ENCODE measurements around the gene PLCH2.

PLCH2 gene

GRCh38 chr1:2463396-2463795, 12.7 kb upstream of the PLCH2 start:
- peak; percentile 87 for DNase-seq

- peak; percentile 19 for DNase-seq
Observed at GRCh38 chr1:2465371-2466269, 10.5 kb upstream of the PLCH2 start.

GRCh38 chr1:2466270-2466665, 9.8 kb upstream of the PLCH2 start:
- no peak for DNase-seq

- peak; percentile 84 for DNase-seq
Observed at GRCh38 chr1:2466958-2467554, 9.0 kb upstream of the PLCH2 start.

DNA sequence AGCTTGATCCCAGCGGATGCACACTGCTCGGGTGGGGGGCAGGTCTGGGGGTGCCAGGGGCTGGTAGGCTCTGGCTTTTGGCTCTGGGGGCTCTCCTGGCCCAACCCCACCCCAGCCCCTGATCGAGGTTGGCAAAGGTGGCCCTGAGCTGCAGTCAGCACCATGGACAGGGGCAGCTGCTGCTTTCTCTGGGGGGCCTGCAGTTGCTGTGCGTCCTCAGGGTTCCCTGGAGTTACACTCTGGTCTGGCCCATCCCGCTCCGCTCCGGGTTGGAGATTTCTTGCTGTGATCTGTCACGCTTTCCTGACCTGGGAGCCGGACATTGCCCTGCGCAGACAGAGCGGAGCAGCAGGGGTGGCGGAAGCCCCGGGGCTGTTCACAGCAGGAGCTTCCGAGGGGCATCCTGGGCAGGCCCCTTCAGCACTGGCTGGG, 8.0 kb upstream of the PLCH2 start:
- DNase-seq: peak; percentile 87

- peak; percentile 8 for DNase-seq
Observed at GRCh38 chr1:2468540-2468939, 7.5 kb upstream of the PLCH2 start.

DNA sequence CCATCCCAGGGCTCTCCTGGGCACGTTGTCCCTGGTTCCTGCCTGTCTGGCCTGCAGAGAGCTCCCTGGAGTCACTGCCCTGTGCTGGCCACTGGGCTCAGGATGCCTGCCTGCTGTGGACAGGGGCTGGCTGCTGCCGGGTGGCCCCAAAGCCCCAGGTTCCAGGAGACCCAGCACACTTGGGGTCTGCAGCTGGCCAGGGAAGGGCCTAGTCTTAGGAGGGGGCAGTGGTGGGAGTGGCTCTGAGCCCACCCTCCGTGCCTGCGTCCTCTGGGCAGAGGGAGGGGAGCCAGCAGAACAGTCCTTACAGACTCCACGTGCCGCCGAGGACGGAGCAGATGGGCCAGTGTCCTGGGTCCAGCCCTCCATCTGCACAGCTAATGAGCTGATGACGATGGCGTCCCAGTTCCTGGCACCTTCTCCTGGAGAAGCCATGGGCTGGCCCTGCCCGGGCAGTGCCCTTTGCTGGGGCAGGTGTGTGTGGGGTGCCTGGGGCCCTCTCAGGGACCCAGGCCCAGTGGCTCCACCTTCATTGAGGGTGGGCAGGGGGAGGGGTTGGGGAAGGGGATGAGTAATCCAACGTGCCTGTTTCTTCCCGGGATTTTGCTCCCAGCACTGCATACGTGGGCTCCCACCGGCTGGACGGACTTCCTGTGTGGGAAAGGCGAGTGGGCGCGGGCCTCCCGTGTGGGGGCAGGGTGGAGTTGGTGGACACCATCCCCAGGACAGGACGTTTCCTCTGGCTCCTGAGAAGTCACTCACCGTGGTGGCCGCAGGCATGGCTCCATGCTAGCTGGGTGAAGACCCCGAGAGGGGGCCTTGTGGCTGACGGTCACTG, 6.8 kb upstream of the PLCH2 start:
- peak; percentile 45 for DNase-seq

DNA sequence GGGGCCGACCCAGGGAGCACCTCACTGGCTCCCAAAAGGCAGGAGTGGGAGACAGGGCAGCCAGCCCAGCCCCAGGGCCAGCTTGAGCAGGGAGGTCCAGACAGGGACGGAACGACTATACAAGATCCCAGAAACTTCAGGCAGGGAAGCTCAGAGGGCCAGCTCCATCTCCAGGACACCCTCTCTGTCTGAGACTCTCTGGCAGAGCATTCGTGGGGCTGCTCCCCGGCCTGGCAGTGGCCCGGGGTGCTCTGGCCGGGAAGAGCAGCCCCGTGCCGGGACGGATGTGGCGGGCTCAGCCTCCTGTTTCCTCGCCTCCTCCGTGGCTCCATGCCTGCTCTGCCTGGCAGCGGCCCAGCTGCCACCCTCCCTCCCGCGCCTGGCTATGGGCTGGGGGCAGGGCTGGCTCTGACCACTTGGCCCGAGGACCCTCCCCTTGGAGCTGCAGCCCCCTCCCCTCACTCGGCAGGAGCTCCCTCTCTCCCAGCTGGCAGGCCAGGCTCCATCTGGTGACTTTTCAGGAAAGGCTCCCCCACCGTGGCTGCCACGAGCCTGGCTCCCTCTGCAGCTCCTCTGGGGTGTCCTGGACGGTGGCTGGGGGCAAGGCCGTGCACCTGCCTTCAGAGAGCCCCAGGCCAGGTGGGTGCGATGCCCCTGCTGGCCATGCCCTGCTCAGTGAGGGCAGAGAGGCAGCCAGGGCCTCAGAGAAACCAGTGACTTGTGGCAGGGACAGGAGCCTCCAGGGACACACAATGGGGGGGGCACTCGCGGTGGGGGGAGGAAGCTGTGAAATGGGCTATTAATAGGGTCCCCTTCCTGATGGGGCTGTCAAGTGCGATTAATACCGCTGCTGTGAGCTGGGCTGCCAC, 5.6 kb upstream of the PLCH2 start:
- DNase-seq: peak; percentile 81

DNA sequence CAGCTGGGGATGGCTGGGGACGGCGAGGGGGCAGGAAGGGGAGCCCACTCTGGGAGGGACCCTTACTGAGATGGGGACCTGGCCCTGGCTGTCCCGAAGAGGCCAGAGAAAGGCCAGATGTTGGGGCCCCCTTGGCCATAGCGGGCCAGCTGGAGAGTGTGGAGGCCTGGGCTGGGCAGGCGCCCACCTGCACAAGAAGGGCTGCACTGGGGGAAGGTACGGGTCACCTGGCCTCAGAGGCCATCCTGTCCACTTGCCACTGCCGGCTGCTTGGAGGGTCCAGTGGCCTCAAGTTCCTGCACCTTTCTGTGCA, 5.0 kb upstream of the PLCH2 start:
- no peak for DNase-seq

DNA sequence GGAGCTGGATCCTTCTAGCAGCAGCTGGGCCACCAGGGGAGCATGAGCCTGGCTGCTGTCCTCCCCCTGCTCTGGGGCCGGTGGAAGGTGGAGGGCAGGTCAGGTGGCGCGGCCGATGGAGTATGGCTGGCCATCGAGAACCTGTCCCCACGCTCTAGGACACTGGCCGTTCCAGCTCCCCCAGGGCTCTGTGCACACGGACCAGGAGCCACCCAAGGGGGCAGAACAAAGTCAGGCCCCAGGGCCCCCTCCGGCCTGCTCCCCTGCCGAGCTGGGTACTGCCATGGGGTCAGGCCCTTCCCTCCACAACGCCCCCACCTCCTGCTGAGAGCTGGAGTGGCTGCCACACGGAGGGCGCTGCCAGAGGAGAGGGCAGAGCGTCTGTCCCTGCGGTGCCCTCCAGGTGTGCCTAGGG, 4.5 kb upstream of the PLCH2 start:
- no peak for DNase-seq

- DNase-seq: no peak
Observed at GRCh38 chr1:2472109-2472508, 4.0 kb upstream of the PLCH2 start.

DNA sequence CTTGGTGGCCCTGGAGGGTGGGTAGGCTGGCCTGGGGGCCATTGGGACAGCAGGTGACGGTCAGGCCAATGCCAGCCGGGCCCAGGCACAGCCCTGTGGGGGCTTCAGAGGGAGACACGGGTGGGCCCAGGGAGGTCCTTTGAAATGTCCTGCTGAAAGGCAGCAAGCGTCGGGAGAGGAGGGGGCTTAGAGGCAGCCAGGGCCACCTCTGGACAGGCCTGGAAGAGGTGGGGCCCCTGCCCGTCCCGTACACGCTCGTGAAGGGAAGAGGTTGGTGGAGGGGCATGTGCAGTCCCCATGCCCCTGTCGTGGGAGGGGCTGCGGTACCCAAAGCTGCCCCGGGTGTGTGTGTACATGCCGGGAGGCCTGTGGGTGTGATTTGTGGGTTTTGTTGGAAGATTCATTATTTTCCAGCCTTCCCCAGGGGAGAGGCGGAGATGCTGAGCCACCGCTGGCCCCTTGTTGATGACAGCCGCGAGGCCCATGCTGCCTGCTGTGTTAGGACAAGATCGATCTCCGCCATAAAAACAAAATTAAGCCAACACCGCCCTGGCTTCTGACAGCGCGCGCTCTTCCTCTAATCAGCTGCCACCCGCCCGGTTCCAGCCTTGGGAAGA, 3.4 kb upstream of the PLCH2 start:
- DNase-seq: no peak

DNA sequence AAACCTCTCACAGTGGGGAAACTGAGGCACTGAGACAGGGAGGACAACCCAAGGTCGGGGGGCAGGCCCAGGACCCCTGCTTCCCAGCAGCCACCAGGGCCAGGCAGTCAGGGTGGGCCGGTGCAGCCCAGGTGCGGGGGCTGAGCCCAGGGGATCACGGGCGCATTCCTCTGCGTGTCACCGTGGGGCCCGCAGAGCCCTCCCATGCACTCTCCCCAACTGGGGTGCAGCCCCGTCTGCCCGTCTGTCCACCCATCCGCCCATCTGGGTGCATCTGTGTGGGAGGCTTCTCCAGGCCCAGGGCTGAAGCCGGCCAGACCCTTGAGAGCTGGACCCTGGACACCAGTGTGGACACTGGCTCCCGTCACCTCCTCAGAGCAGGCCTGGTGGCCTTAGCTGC, 2.9 kb upstream of the PLCH2 start:
- no peak for DNase-seq

DNA sequence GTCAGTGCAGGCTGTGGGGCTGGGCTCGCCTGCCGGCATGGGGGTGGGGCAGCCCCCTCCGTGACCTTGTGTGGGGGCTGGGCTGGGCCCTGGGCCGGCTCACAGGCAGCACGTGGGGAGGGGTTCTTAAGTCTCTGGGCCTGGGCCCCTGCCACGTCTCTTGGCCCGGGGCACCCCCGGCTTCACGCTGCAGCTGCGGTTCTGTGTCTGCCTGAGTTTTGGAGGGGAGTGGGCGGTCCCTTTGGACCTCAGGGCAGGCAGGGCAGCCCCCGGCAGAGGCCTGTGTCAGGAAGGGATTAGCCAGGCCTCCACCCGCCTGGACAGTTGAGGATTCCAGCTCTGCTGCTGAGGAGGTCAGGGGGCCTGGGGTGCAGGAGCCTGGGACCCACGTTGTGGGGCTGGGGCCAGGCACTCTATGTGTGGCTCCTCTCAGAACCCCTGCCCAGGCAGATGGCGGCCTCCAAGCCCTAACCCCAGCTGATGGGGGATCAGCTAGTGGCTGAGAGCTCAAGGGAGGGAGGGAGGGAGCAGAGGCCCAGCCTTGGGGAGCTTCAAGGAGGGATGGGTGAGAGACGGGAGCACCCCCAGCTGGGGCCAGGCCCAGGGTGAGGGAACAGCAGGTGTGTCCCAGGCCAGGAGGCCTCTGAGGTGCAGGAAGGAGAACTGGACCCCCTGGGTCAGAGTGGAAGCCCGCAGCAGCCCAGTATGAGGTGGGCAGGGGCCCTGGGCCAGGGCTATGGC, 1.8 kb upstream of the PLCH2 start:
- peak; percentile 40 for DNase-seq

GRCh38 chr1:2474933-2475371, 1.1 kb upstream of the PLCH2 start:
- peak; percentile 9 for DNase-seq

GRCh38 chr1:2475571-2475970, 518 bp upstream of the PLCH2 start:
- DNase-seq: no peak

- DNase-seq: peak; percentile 15
Observed at GRCh38 chr1:2477309-2477708, 1.2 kb downstream of the PLCH2 start.

GRCh38 chr1:2477791-2478499, 1.9 kb downstream of the PLCH2 start:
- DNase-seq: no peak

DNA sequence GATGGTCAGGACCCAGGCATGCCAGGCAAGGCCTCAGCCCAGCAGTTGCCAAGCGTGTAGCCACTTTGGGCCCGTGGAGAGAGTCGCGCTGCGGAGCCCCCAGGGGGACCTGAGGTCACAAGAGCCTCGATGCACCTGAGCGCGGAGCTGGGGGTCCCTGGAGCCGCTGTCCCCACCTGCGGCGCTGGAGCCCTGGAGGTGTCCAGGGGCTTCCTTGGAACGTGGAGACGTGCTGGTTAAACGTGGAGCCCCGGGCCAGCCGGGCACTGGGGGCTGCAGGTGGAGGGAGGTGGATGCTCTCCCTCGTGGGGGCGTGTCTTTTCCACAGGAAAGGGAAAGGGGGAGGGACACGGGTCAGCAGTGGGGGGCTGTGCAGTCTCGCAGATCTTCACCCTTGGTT, 3.1 kb downstream of the PLCH2 start:
- no peak for DNase-seq

DNA sequence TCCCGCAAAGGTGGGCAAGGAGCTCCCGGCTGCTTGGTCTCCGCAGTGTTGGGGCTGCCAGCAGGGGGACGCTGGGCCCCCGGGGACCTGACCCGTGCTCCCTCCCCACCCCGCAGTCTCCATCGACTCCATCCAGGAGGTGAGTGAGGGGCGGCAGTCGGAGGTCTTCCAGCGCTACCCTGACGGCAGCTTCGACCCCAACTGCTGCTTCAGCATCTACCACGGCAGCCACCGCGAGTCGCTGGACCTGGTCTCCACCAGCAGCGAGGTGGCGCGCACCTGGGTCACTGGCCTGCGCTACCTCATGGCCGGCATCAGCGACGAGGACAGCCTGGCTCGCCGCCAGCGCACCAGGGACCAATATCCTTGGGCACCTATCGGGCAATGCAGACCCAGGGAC, 3.5 kb downstream of the PLCH2 start:
- DNase-seq: no peak
